ENCODE data around the gene SLC29A2.

The SLC29A2 gene

GRCh38 chr11:66349084-66349386, 22.5 kb downstream of the SLC29A2 start:
- H3K9me3 ChIP-seq (ENCODE audit: control extremely low read depth in 1 of 5, control insufficient read depth in 4 of 5, insufficient read depth in 2 of 5, low read depth in 1 of 5, low read length in 4 of 5) = no peaks in the 10 kb centered on the region

GRCh38 chr11:66347425-66348276, 23.9 kb downstream of the SLC29A2 start, which contains the start of gene B4GAT1:
Gene B4GAT1 (minus strand): TSS chr11:66347629. CDS start chr11:66347545, 84 bp downstream.
- Histone ChIP-seq H3K9me3 (ENCODE audit: control extremely low read depth in 1 of 5, control insufficient read depth in 4 of 5, insufficient read depth in 2 of 5, low read depth in 1 of 5, low read length in 4 of 5) (no peaks in the 10 kb centered on the region), H3K36me3 (ENCODE audit: control insufficient read depth in 4 of 4, insufficient read depth in 4 of 4, low read length in 3 of 4) (peaks cover 0 to 3% (median 1%) of the 10 kb centered on the region in 4 experiments), H3K27ac (ENCODE audit: insufficient read depth in 1 of 2, low read depth in 1 of 2, low read length in 2 of 2, poor library complexity in 1 of 2, severe bottlenecking in 2 of 2) (peak within 1 kb of the TSS in 1 of 2 experiments; percentile 73), H3K27me3 (replicated peaks in 2 of 5; ENCODE audit: control insufficient read depth in 4 of 5, insufficient read depth in 5 of 5, low read length in 4 of 5) (no peaks in the 10 kb centered on the region), H3K4me3 (ENCODE audit: control insufficient read depth in 1 of 7, extremely low read depth in 1 of 7, insufficient read depth in 4 of 7, low read depth in 2 of 7, low read length in 6 of 7) (peak within 1 kb of the TSS; percentile 79 to 94 (median 89)), H3K4me1 (ENCODE audit: control extremely low read depth in 1 of 4, control insufficient read depth in 4 of 4, insufficient read depth in 4 of 4, low read length in 3 of 4) (peaks cover 6 to 41% (median 32%) of the 10 kb centered on the region in 4 experiments)
- CTCF ChIA-PET = interaction anchor here (0.7 to 7.2 kb wide), 3 partner anchors 10 to 38 kb away, joined by 3 to 34 read pairs (median 3); no protein-coding TSS in a partner anchor
- WGBS (ENCODE audit: insufficient coverage) = 0% methylated on average over 70 of the region's 101 CpGs
- DNase-seq = peak; percentile 89 to 98 (median 97)
- POLR2A ChIA-PET = interaction anchor here (1.4 kb wide), 1 partner anchor 24 kb away, joined by 4 read pairs; the partner anchor contains the start of gene SLC29A2

More at GRCh38 chr11:66349084-66349386, 22.5 kb downstream of the SLC29A2 start:
- 60% methylated on average over 1 of the region's 2 CpGs for WGBS (ENCODE audit: insufficient coverage)
- Histone ChIP-seq H3K4me3 (ENCODE audit: control insufficient read depth in 1 of 7, extremely low read depth in 1 of 7, insufficient read depth in 4 of 7, low read depth in 2 of 7, low read length in 6 of 7) (no peak overlapping the region), H3K36me3 (ENCODE audit: control insufficient read depth in 4 of 4, insufficient read depth in 4 of 4, low read length in 3 of 4) (no peaks in the 10 kb centered on the region), H3K4me1 (ENCODE audit: control extremely low read depth in 1 of 4, control insufficient read depth in 4 of 4, insufficient read depth in 4 of 4, low read length in 3 of 4) (peaks cover 5 to 36% (median 28%) of the 10 kb centered on the region in 4 experiments), H3K27me3 (replicated peaks in 2 of 5; ENCODE audit: control insufficient read depth in 4 of 5, insufficient read depth in 5 of 5, low read length in 4 of 5) (no peaks in the 10 kb centered on the region), H3K27ac (ENCODE audit: insufficient read depth in 1 of 2, low read depth in 1 of 2, low read length in 2 of 2, poor library complexity in 1 of 2, severe bottlenecking in 2 of 2) (no peak overlapping the region)
- DNase-seq = no peak
- POLR2A ChIA-PET = no interaction called here
- CTCF ChIA-PET = interaction anchor here (1.9 kb wide), 1 partner anchor 40 kb away, joined by 4 read pairs; no protein-coding TSS in a partner anchor

GRCh38 chr11:66346476-66347424, 24.8 kb downstream of the SLC29A2 start:
- 35% methylated on average over 68 of the region's 68 CpGs for WGBS (ENCODE audit: insufficient coverage)
- peaks cover under 1 to 10% (median 7%) of the 10 kb centered on the region in 4 experiments for H3K36me3 ChIP-seq (ENCODE audit: control insufficient read depth in 4 of 4, insufficient read depth in 4 of 4, low read length in 3 of 4)
- H3K4me1 ChIP-seq (ENCODE audit: control extremely low read depth in 1 of 4, control insufficient read depth in 4 of 4, insufficient read depth in 4 of 4, low read length in 3 of 4) = peaks cover 6 to 41% (median 32%) of the 10 kb centered on the region in 4 experiments
- peak overlapping the region in 1 of 2 experiments; percentile 73 for H3K27ac ChIP-seq (ENCODE audit: insufficient read depth in 1 of 2, low read depth in 1 of 2, low read length in 2 of 2, poor library complexity in 1 of 2, severe bottlenecking in 2 of 2)
- H3K9me3 ChIP-seq (ENCODE audit: control extremely low read depth in 1 of 5, control insufficient read depth in 4 of 5, insufficient read depth in 2 of 5, low read depth in 1 of 5, low read length in 4 of 5) = no peaks in the 10 kb centered on the region
- H3K4me3 ChIP-seq (ENCODE audit: control insufficient read depth in 1 of 7, extremely low read depth in 1 of 7, insufficient read depth in 4 of 7, low read depth in 2 of 7, low read length in 6 of 7) = peak overlapping the region; percentile 52 to 92 (median 88)
- no peaks in the 10 kb centered on the region for H3K27me3 ChIP-seq (replicated peaks in 2 of 5; ENCODE audit: control insufficient read depth in 4 of 5, insufficient read depth in 5 of 5, low read length in 4 of 5)
- ChIA-PET CTCF (interaction anchor here (0.5 to 7.2 kb wide), 7 partner anchors 9 to 39 kb away, joined by 3 to 34 read pairs (median 4); partner anchors contain the start of gene RIN1), POLR2A (interaction anchor here (1.4 kb wide), 1 partner anchor 25 kb away, joined by 4 read pairs; the partner anchor contains the start of gene SLC29A2)
- peak in 1 of 3 donors; percentile 17 for DNase-seq

GRCh38 chr11:66345316-66345649, 26.3 kb downstream of the SLC29A2 start:
- H3K4me1 ChIP-seq (ENCODE audit: control extremely low read depth in 1 of 4, control insufficient read depth in 4 of 4, insufficient read depth in 4 of 4, low read length in 3 of 4) = peaks cover 6 to 41% (median 32%) of the 10 kb centered on the region in 4 experiments
- ChIA-PET CTCF (interaction anchor here (1.6 to 7.5 kb wide), 4 partner anchors 10 to 39 kb away, joined by 4 to 52 read pairs (median 24); partner anchors contain the start of gene RIN1), POLR2A (interaction anchor here (1.5 kb wide), 1 partner anchor 33 kb away, joined by 3 read pairs; no protein-coding TSS in a partner anchor)
- peaks cover 4 to 25% (median 21%) of the 10 kb centered on the region in 4 experiments for H3K36me3 ChIP-seq (ENCODE audit: control insufficient read depth in 4 of 4, insufficient read depth in 4 of 4, low read length in 3 of 4)
- no peaks in the 10 kb centered on the region for H3K9me3 ChIP-seq (ENCODE audit: control extremely low read depth in 1 of 5, control insufficient read depth in 4 of 5, insufficient read depth in 2 of 5, low read depth in 1 of 5, low read length in 4 of 5)
- H3K4me3 ChIP-seq (ENCODE audit: control insufficient read depth in 1 of 7, extremely low read depth in 1 of 7, insufficient read depth in 4 of 7, low read depth in 2 of 7, low read length in 6 of 7) = peak overlapping the region in 6 of 7 experiments; percentile 10 to 99 (median 93)
- H3K27me3 ChIP-seq (replicated peaks in 2 of 5; ENCODE audit: control insufficient read depth in 4 of 5, insufficient read depth in 5 of 5, low read length in 4 of 5) = no peaks in the 10 kb centered on the region
- 14% methylated on average over 7 of the region's 7 CpGs for WGBS (ENCODE audit: insufficient coverage)
- peak overlapping the region; percentile 87 to 91 for H3K27ac ChIP-seq (ENCODE audit: insufficient read depth in 1 of 2, low read depth in 1 of 2, low read length in 2 of 2, poor library complexity in 1 of 2, severe bottlenecking in 2 of 2)
- no peak for DNase-seq

- no peaks in the 10 kb centered on the region for H3K9me3 ChIP-seq (ENCODE audit: control extremely low read depth in 1 of 5, control insufficient read depth in 4 of 5, insufficient read depth in 2 of 5, low read depth in 1 of 5, low read length in 4 of 5)
- H3K27me3 ChIP-seq (replicated peaks in 2 of 5; ENCODE audit: control insufficient read depth in 4 of 5, insufficient read depth in 5 of 5, low read length in 4 of 5) = no peaks in the 10 kb centered on the region
- peak; percentile 97 to 98 (median 98) for DNase-seq
- POLR2A ChIA-PET = interaction anchor here (0.8 to 1.5 kb wide), 3 partner anchors 28 to 56 kb away, joined by 3 to 5 read pairs (median 3); partner anchors contain the start of genes CD248 and YIF1A
- peak within 1 kb of the TSS; percentile 87 to 91 for H3K27ac ChIP-seq (ENCODE audit: insufficient read depth in 1 of 2, low read depth in 1 of 2, low read length in 2 of 2, poor library complexity in 1 of 2, severe bottlenecking in 2 of 2)
- H3K36me3 ChIP-seq (ENCODE audit: control insufficient read depth in 4 of 4, insufficient read depth in 4 of 4, low read length in 3 of 4) = peaks cover 4 to 30% (median 25%) of the 10 kb centered on the region in 4 experiments
- whole genome bisulfite sequencing (ENCODE audit: insufficient coverage) = under 1% methylated on average over 57 of the region's 59 CpGs
- peak within 1 kb of the TSS; percentile 46 to 99 (median 91) for H3K4me3 ChIP-seq (ENCODE audit: control insufficient read depth in 1 of 7, extremely low read depth in 1 of 7, insufficient read depth in 4 of 7, low read depth in 2 of 7, low read length in 6 of 7)
- peaks cover 6 to 41% (median 32%) of the 10 kb centered on the region in 4 experiments for H3K4me1 ChIP-seq (ENCODE audit: control extremely low read depth in 1 of 4, control insufficient read depth in 4 of 4, insufficient read depth in 4 of 4, low read length in 3 of 4)
- CTCF ChIA-PET = interaction anchor here (1.4 to 7.5 kb wide), 5 partner anchors 9 to 41 kb away, joined by 4 to 52 read pairs (median 15); partner anchors contain the start of gene RIN1
Observed at GRCh38 chr11:66344550-66345315, 26.8 kb downstream of the SLC29A2 start, which contains the start of gene BRMS1. Gene BRMS1 (minus strand): TSS chr11:66345104. CDS start chr11:66342234, 2,870 bp downstream.

DNA sequence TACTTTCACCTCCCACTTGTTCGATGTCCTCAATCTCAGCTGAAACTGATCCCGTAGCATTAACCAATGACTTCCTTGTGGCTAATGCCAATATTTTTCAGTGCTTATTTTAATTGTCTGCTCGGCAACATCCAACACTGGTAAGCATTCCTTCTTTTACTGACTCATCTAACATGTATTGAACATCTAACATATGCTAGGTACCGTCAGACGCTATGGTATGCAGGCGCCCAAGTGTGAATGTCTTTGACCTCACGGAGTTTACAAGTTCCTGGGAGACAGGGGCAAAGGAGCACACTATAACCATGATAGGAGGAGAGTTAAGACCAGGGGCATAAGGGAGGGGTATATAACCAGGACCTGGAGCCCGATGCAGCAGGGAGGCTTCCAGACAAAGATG, 28.4 kb downstream of the SLC29A2 start:
- Histone ChIP-seq H3K27me3 (replicated peaks in 2 of 5; ENCODE audit: control insufficient read depth in 4 of 5, insufficient read depth in 5 of 5, low read length in 4 of 5) (no peaks in the 10 kb centered on the region), H3K9me3 (ENCODE audit: control extremely low read depth in 1 of 5, control insufficient read depth in 4 of 5, insufficient read depth in 2 of 5, low read depth in 1 of 5, low read length in 4 of 5) (no peaks in the 10 kb centered on the region), H3K27ac (ENCODE audit: insufficient read depth in 1 of 2, low read depth in 1 of 2, low read length in 2 of 2, poor library complexity in 1 of 2, severe bottlenecking in 2 of 2) (no peak overlapping the region), H3K4me3 (ENCODE audit: control insufficient read depth in 1 of 7, extremely low read depth in 1 of 7, insufficient read depth in 4 of 7, low read depth in 2 of 7, low read length in 6 of 7) (no peak overlapping the region), H3K36me3 (ENCODE audit: control insufficient read depth in 4 of 4, insufficient read depth in 4 of 4, low read length in 3 of 4) (peaks cover 4 to 46% (median 38%) of the 10 kb centered on the region in 4 experiments), H3K4me1 (ENCODE audit: control extremely low read depth in 1 of 4, control insufficient read depth in 4 of 4, insufficient read depth in 4 of 4, low read length in 3 of 4) (peaks cover 6 to 38% (median 32%) of the 10 kb centered on the region in 4 experiments)
- WGBS (ENCODE audit: insufficient coverage) = 94% methylated on average over 8 of the region's 8 CpGs
- DNase-seq = no peak
- CTCF ChIA-PET = interaction anchor here (0.9 to 7.5 kb wide), 4 partner anchors 11 to 43 kb away, joined by 3 to 52 read pairs (median 19); no protein-coding TSS in a partner anchor
- POLR2A ChIA-PET = interaction anchor here (0.6 kb wide), 1 partner anchor 642 kb away, joined by 3 read pairs; no protein-coding TSS in a partner anchor

Data from common myeloid progenitor, CD34-positive (primary cell).